H1 (cell line): ENCODE measurements around the gene KLHL29. TPM values are rescaled to one million over a fixed set of nuclear protein-coding genes. Genes with fewer than 3 reads are reported as not detected.

Experiments used
- CTCF ChIA-PET: fragments of 300-600 bp; sonication (Branson Sonifier 250); formaldehyde crosslinking; loops from one replicate; lab custom pipeline; 2021; ENCODE audit not compliant: partially characterized antibody; lab: Charles Lee
- POLR2A ChIA-PET: fragments of 300-600 bp; sonication (Branson Sonifier 250); formaldehyde crosslinking; loops from one replicate; lab custom pipeline; 2021; ENCODE audit warnings: inconsistent platforms; ENCODE audit not compliant: partially characterized antibody; lab: Charles Lee
- DNase-seq, 2 experiments: peaks; one replicate each; pipeline versions ENCODE4 v3.0.0 to v3.0.0-alpha.2; 2010 to 2022; ENCODE audit warnings: low spot score in 2 of 2, low read depth in 1 of 2, mixed read lengths in 1 of 2
- FAIRE-seq: peaks from 2 replicates; lab custom pipeline; 2011; peaks lifted over from hg19 to GRCh38; lab: Jason Lieb, UNC
- H2AFZ ChIP-seq: 2 replicates; pipeline ENCODE4 v1.8.1; 2012; ENCODE audit warnings: low read length, inconsistent platforms
- H2AK5ac ChIP-seq: 2 replicates; pipeline ENCODE4 v1.6.1; 2013; ENCODE audit warnings: low read depth, low read length
- H2BK120ac ChIP-seq: replicated peaks from 2 replicates; pipeline ENCODE3; 2013; ENCODE audit warnings: low read depth, low read length, inconsistent platforms
- H2BK12ac ChIP-seq: 2 replicates; pipeline ENCODE4 v1.6.1; 2013; ENCODE audit warnings: low read depth, low read length
- H2BK15ac ChIP-seq: 2 replicates; pipeline ENCODE4 v1.6.1; 2013; ENCODE audit warnings: low read length
- H2BK20ac ChIP-seq: 2 replicates; pipeline ENCODE4 v1.6.1; 2013; ENCODE audit warnings: low read length
- H2BK5ac ChIP-seq: 2 replicates; pipeline ENCODE4 v1.6.1; 2013; ENCODE audit warnings: low read depth, low read length
- H3K14ac ChIP-seq: 2 replicates; pipeline ENCODE4 v1.6.1; 2013; ENCODE audit warnings: inconsistent platforms; ENCODE audit not compliant: insufficient read length
- H3K18ac ChIP-seq: 2 replicates; pipeline ENCODE4 v1.6.1; 2013; ENCODE audit warnings: low read length; ENCODE audit errors: extremely low read depth
- H3K23ac ChIP-seq: 2 replicates; pipeline ENCODE4 v1.6.1; 2013; ENCODE audit warnings: inconsistent platforms; ENCODE audit not compliant: insufficient read length
- H3K23me2 ChIP-seq: 2 replicates; pipeline ENCODE4 v1.6.1; 2013; ENCODE audit warnings: low read depth, low read length
- H3K27ac ChIP-seq: 2 replicates; pipeline ENCODE4 v1.6.1; 2011; ENCODE audit warnings: low read depth, low read length, inconsistent platforms
- H3K27me3 ChIP-seq, 4 experiments: replicated peaks in 1 of 4; 1 replicate in 1 of 4; 2 replicates in 3 of 4; pipeline versions ENCODE4 v1.6.1 to v1.8.1; 2011 to 2013; ENCODE audit warnings: low read length in 3 of 4, mild to moderate bottlenecking in 3 of 4, inconsistent platforms in 2 of 4, mixed read lengths in 2 of 4, moderate library complexity in 1 of 4; ENCODE audit not compliant: control insufficient read depth in 3 of 4, insufficient read depth in 3 of 4; ENCODE audit errors: extremely low read depth in 1 of 4
- H3K36me3 ChIP-seq, 4 experiments: 2 replicates each; pipeline versions ENCODE4 v1.6.1 to v1.8.1; 2011 to 2013; ENCODE audit warnings: mild to moderate bottlenecking in 4 of 4, low read length in 3 of 4, moderate library complexity in 2 of 4, control low read depth in 1 of 4, inconsistent platforms in 1 of 4; ENCODE audit not compliant: insufficient read depth in 4 of 4, control insufficient read depth in 2 of 4
- H3K4ac ChIP-seq: replicated peaks from 2 replicates; pipeline ENCODE3; 2013; ENCODE audit warnings: low read length, low read depth, mixed read lengths, inconsistent platforms; ENCODE audit not compliant: insufficient read length
- H3K4me1 ChIP-seq, 4 experiments: replicated peaks in 1 of 4; 1 replicate in 1 of 4; 2 replicates in 3 of 4; pipeline versions ENCODE4 v1.6.1 to v1.8.1; 2011 to 2013; ENCODE audit warnings: low read length in 3 of 4, inconsistent platforms in 2 of 4, mixed read lengths in 1 of 4; ENCODE audit not compliant: insufficient read depth in 4 of 4, control insufficient read depth in 3 of 4
- H3K4me2 ChIP-seq, 2 experiments: 2 replicates each; pipeline versions ENCODE4 v1.6.1 to v1.8.1; 2011 to 2013; ENCODE audit warnings: low read depth in 2 of 2, low read length in 2 of 2, control low read depth in 1 of 2, inconsistent platforms in 1 of 2, mild to moderate bottlenecking in 1 of 2; ENCODE audit not compliant: insufficient read depth in 1 of 2
- H3K4me3 ChIP-seq, 4 experiments: fragments of 200-600, 300-600 bp in 1 of 4; sonication (generic), shearing (Covaris generic), sonication (Bioruptor Twin) in 1 of 4; 2 replicates each; pipeline versions ENCODE4 v1.5.1 to v1.8.1; 2011 to 2016; ENCODE audit warnings: low read length in 4 of 4, low read depth in 3 of 4, control low read depth in 2 of 4, inconsistent platforms in 2 of 4, mild to moderate bottlenecking in 2 of 4, mixed read lengths in 1 of 4, moderate library complexity in 1 of 4; ENCODE audit not compliant: insufficient read depth in 2 of 4; ENCODE audit errors: extremely low read depth in 1 of 4
- H3K56ac ChIP-seq: replicated peaks from 2 replicates; pipeline ENCODE3; 2013; ENCODE audit warnings: low read depth, mild to moderate bottlenecking, mixed read lengths, low read length, inconsistent platforms; ENCODE audit not compliant: insufficient read length
- H3K79me1 ChIP-seq: 2 replicates; pipeline ENCODE4 v1.6.1; 2013; ENCODE audit warnings: low read depth, low read length, control low read depth
- H3K79me2 ChIP-seq, 2 experiments: 2 replicates each; pipeline versions ENCODE4 v1.6.1 to v1.8.1; 2012 to 2013; ENCODE audit warnings: low read length in 2 of 2, mild to moderate bottlenecking in 2 of 2, inconsistent platforms in 1 of 2; ENCODE audit not compliant: insufficient read depth in 2 of 2, control insufficient read depth in 1 of 2
- H3K9ac ChIP-seq, 4 experiments: replicated peaks in 1 of 4; 1 replicate in 1 of 4; 2 replicates in 3 of 4; pipeline versions ENCODE4 v1.6.1 to v1.8.1; 2011 to 2013; ENCODE audit warnings: low read depth in 3 of 4, low read length in 3 of 4, control low read depth in 2 of 4, mild to moderate bottlenecking in 2 of 4, moderate library complexity in 2 of 4, inconsistent platforms in 1 of 4; ENCODE audit errors: extremely low read depth in 1 of 4
- H3K9me3 ChIP-seq, 2 experiments: 2 replicates each; pipeline versions ENCODE4 v1.6.1 to v1.8.1; 2012 to 2013; ENCODE audit warnings: mild to moderate bottlenecking in 2 of 2, moderate library complexity in 2 of 2, control low read depth in 1 of 2, inconsistent platforms in 1 of 2, low read depth in 1 of 2, low read length in 1 of 2, mixed read lengths in 1 of 2; ENCODE audit not compliant: insufficient read depth in 2 of 2
- H4K20me1 ChIP-seq, 2 experiments: replicated peaks in 1 of 2; 2 replicates each; pipeline versions ENCODE3 to v1.8.1; 2011 to 2013; ENCODE audit warnings: inconsistent platforms in 2 of 2, low read length in 2 of 2, mild to moderate bottlenecking in 1 of 2; ENCODE audit not compliant: insufficient read depth in 2 of 2, control insufficient read depth in 1 of 2
- H4K5ac ChIP-seq: 2 replicates; pipeline ENCODE4 v1.6.1; 2013; ENCODE audit warnings: low read length, low read depth, mixed read lengths, inconsistent platforms; ENCODE audit not compliant: insufficient read length
- H4K8ac ChIP-seq: 2 replicates; pipeline ENCODE4 v1.8.0; 2013; ENCODE audit warnings: mild to moderate bottlenecking, moderate library complexity, low read length, inconsistent platforms; ENCODE audit not compliant: insufficient read depth; ENCODE audit errors: extremely low read depth
- H4K91ac ChIP-seq: replicated peaks from 2 replicates; pipeline ENCODE3; 2013; ENCODE audit warnings: low read length, mixed read lengths, inconsistent platforms; ENCODE audit not compliant: insufficient read length
- ASH2L ChIP-seq: fragments of 200-600, 300-600 bp; sonication (generic); IDR thresholded peaks from one replicate; pipeline ENCODE4 v1.7.1; 2017; ENCODE audit warnings: low read length
- EZH2 ChIP-seq: fragments of 200-600 bp; sonication (generic); IDR thresholded peaks from 2 replicates; pipeline ENCODE4 v1.7.1; 2012; ENCODE audit warnings: low read depth, mild to moderate bottlenecking, moderate library complexity, low read length, inconsistent platforms; ENCODE audit not compliant: severe bottlenecking
- WGBS, 2 experiments: shearing (Covaris generic) in 1 of 2; methylation state at CpG; one replicate each; pipeline versions ENCODE4 v1.1.6 to v1.1.7; 2013 to 2015; ENCODE audit warnings: low lambda C conversion rate in 2 of 2, mixed read lengths in 2 of 2, inconsistent platforms in 1 of 2, low coverage in 1 of 2, missing lambda C conversion rate in 1 of 2; ENCODE audit not compliant: insufficient replicate concordance in 2 of 2, insufficient coverage in 1 of 2, insufficient read length in 1 of 2; ENCODE audit errors: extremely low coverage in 1 of 2, missing lambda C conversion rate in 1 of 2; 5-methylcytosine and 5-hydroxymethylcytosine counted together
- polyA plus RNA-seq, 7 experiments: library from polyadenylated mRNA; depleted of rRNA in 3 of 7; stranded (reverse) in 5 of 7; unstranded in 2 of 7; fragments of >200 nt in 5 of 7; fragments of 200-250 nt in 2 of 7; gene quantifications; 1 replicate in 5 of 7; 2 replicates in 1 of 7; 4 replicates in 1 of 7; pipeline versions ENCODE4 v1.2.1 to v1.2.3, GENCODE V29; 2011 to 2013; ENCODE audit warnings: missing spikeins in 2 of 7, mixed read lengths in 2 of 7
- total RNA-seq: library from RNA; stranded (reverse); fragmentation: NEBNext Ultra II Directional; extraction: Animal tissue kit (Norgen Biotek cat#: 25700); gene quantifications from 2 replicates; pipeline ENCODE4 v1.2.1, GENCODE V29; 2021

KLHL29 gene
- total and polyA plus RNA-seq, 2 of the 8 experiments (the other 6 are each of a cell fraction or from before 2014, with no cell fraction given) = 1.1 to 4.7 TPM

DNA sequence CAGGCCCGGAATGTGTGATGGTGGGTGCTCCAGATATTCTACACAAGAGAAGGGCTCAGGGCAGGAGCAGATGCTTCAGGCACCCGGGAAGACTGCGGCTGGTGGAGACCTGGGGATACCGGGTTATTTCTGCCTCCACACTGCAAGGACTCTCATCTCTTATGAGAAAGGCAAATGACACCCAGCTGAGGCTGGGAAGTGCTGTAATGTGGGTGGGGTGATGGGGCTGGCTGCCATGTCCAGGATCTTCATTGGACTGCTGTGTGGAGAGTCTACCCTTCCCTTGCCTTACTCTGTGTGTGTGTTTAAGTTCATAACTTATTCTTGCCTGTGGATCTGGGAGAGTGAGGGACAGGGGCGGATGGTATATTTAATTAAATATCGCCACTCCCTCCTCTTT is 124.1 kb downstream of the KLHL29 start:
- no peak overlapping the region for H3K4me3 ChIP-seq
- no peak overlapping the region for H2BK120ac ChIP-seq
- DNase-seq (no peak), FAIRE-seq (no peak)
- H3K4me1 ChIP-seq = peaks cover 0 to 2% (median 0%) of the 10 kb centered on the region in 4 experiments; a peak in 3 of 7 replicates
- 94% methylated on average over 6 of the region's 6 CpGs; no CpG with 5 or more reads in 1 of the 2 experiments for whole genome bisulfite sequencing, 2 experiments
- H3K56ac ChIP-seq = no peak overlapping the region
- H2BK5ac ChIP-seq = no peak overlapping the region
- no peaks in the 10 kb centered on the region for H3K36me3 ChIP-seq
- H3K4ac ChIP-seq = no peak overlapping the region
- POLR2A ChIA-PET = interaction anchor here (1.0 to 1.3 kb wide), 2 partner anchors 13 to 14 kb away, joined by 3 read pairs; no protein-coding TSS in a partner anchor
- H3K23me2 ChIP-seq = peaks cover 2% of the 10 kb centered on the region; the same call in 1 of the 2 replicates
- H2BK20ac ChIP-seq = no peak overlapping the region
- H3K79me2 ChIP-seq = no peaks in the 10 kb centered on the region
- no peak overlapping the region for H2AK5ac ChIP-seq
- no peak overlapping the region for H3K23ac ChIP-seq
- no peak overlapping the region for H3K14ac ChIP-seq
- H2AFZ ChIP-seq = no peak overlapping the region
- H3K27ac ChIP-seq = no peak overlapping the region
- no peak overlapping the region for H2BK15ac ChIP-seq
- H3K18ac ChIP-seq = no peak overlapping the region
- H4K91ac ChIP-seq = no peak overlapping the region
- H3K9me3 ChIP-seq = no peaks in the 10 kb centered on the region
- H3K27me3 ChIP-seq = no peaks in the 10 kb centered on the region
- CTCF ChIA-PET = interaction anchor here (0.8 to 3.1 kb wide), 8 partner anchors 11 to 131 kb away, joined by 3 to 9 read pairs (median 3); no protein-coding TSS in a partner anchor
- TF ChIP-seq EZH2 = no peak
- TF ChIP-seq ASH2L = no peak
- no peaks in the 10 kb centered on the region for H4K20me1 ChIP-seq
- H3K79me1 ChIP-seq = no peaks in the 10 kb centered on the region
- no peak overlapping the region for H3K4me2 ChIP-seq
- H3K9ac ChIP-seq = no peak overlapping the region
- H4K8ac ChIP-seq = no peak overlapping the region
- H2BK12ac ChIP-seq = no peak overlapping the region
- H4K5ac ChIP-seq = no peak overlapping the region
